Adipocyte (in vitro differentiated cells): Measurements from ENCODE around the gene PPP2R2C.

ENCODE experiments used
- DNase-seq: peaks from one replicate; pipeline ENCODE4 v3.0.0-alpha.2; 2015; ENCODE audit warnings: low read depth
- H3K27me3 ChIP-seq: replicated peaks from 2 replicates; pipeline ENCODE4 v1.7.0; 2013; ENCODE audit warnings: mild to moderate bottlenecking, low read length, moderate library complexity; ENCODE audit not compliant: control insufficient read depth, insufficient read depth
- H3K36me3 ChIP-seq: 2 replicates; pipeline ENCODE4 v1.7.0; 2013; ENCODE audit warnings: low read length, mild to moderate bottlenecking, moderate library complexity; ENCODE audit not compliant: control insufficient read depth, insufficient read depth, severe bottlenecking
- H3K4me1 ChIP-seq: 2 replicates; pipeline ENCODE4 v1.7.0; 2013; ENCODE audit warnings: mild to moderate bottlenecking, low read length, moderate library complexity; ENCODE audit not compliant: control insufficient read depth, insufficient read depth
- H3K4me3 ChIP-seq: 2 replicates; pipeline ENCODE4 v1.7.0; 2013; ENCODE audit warnings: mild to moderate bottlenecking, low read length, moderate library complexity
- H3K9ac ChIP-seq: 2 replicates; pipeline ENCODE4 v1.7.0; 2013; ENCODE audit warnings: mild to moderate bottlenecking, low read length, moderate library complexity
- H3K9me3 ChIP-seq: 2 replicates; pipeline ENCODE4 v1.7.0; 2013; ENCODE audit warnings: mild to moderate bottlenecking, low read length, moderate library complexity; ENCODE audit not compliant: control insufficient read depth

PPP2R2C gene

GRCh38 chr4:6493658-6494304 is 21.4 kb upstream of the PPP2R2C start:
- no peak overlapping the region for H3K9ac ChIP-seq
- DNase-seq, result peak; percentile 16
- H3K36me3 ChIP-seq, result no peaks in the 10 kb centered on the region
- peaks cover 6% of the 10 kb centered on the region for H3K9me3 ChIP-seq
- peaks cover 15% of the 10 kb centered on the region for H3K27me3 ChIP-seq
- H3K4me1 ChIP-seq, result no peaks in the 10 kb centered on the region
- no peak overlapping the region for H3K4me3 ChIP-seq

GRCh38 chr4:6492861-6493657 is 20.6 kb upstream of the PPP2R2C start:
- no peak overlapping the region for H3K9ac ChIP-seq
- peaks cover 13% of the 10 kb centered on the region for H3K27me3 ChIP-seq
- peaks cover 6% of the 10 kb centered on the region for H3K9me3 ChIP-seq
- no peak for DNase-seq
- no peaks in the 10 kb centered on the region for H3K4me1 ChIP-seq
- H3K4me3 ChIP-seq, result no peak overlapping the region
- H3K36me3 ChIP-seq, result no peaks in the 10 kb centered on the region

GRCh38 chr4:6492027-6492590 is 19.7 kb upstream of the PPP2R2C start:
- peaks cover 13% of the 10 kb centered on the region for H3K27me3 ChIP-seq
- H3K4me3 ChIP-seq, result no peak overlapping the region
- peaks cover 9% of the 10 kb centered on the region for H3K9me3 ChIP-seq
- no peaks in the 10 kb centered on the region for H3K36me3 ChIP-seq
- no peaks in the 10 kb centered on the region for H3K4me1 ChIP-seq
- no peak overlapping the region for H3K9ac ChIP-seq
- no peak for DNase-seq

- Histone ChIP-seq H3K4me3 (no peak overlapping the region), H3K36me3 (no peaks in the 10 kb centered on the region), H3K9me3 (peaks cover 16% of the 10 kb centered on the region), H3K27me3 (peaks cover 13% of the 10 kb centered on the region), H3K4me1 (no peaks in the 10 kb centered on the region), H3K9ac (no peak overlapping the region)
- DNase-seq, result no peak
These were observed 18.8 kb upstream of the PPP2R2C start for GRCh38 chr4:6491235-6491634.

GRCh38 chr4:6489927-6490326 is 17.5 kb upstream of the PPP2R2C start:
- no peak overlapping the region for H3K4me3 ChIP-seq
- no peaks in the 10 kb centered on the region for H3K4me1 ChIP-seq
- no peak for DNase-seq
- no peaks in the 10 kb centered on the region for H3K36me3 ChIP-seq
- no peak overlapping the region for H3K9ac ChIP-seq
- H3K9me3 ChIP-seq, result peaks cover 29% of the 10 kb centered on the region
- H3K27me3 ChIP-seq, result peaks cover 13% of the 10 kb centered on the region

GRCh38 chr4:6487466-6487865 is 15.1 kb upstream of the PPP2R2C start:
- no peaks in the 10 kb centered on the region for H3K36me3 ChIP-seq
- DNase-seq, result no peak
- H3K4me3 ChIP-seq, result no peak overlapping the region
- peaks cover 34% of the 10 kb centered on the region for H3K9me3 ChIP-seq
- H3K9ac ChIP-seq, result no peak overlapping the region
- H3K4me1 ChIP-seq, result no peaks in the 10 kb centered on the region
- H3K27me3 ChIP-seq, result no peaks in the 10 kb centered on the region

GRCh38 chr4:6480534-6481088 is 8.2 kb upstream of the PPP2R2C start:
- Histone ChIP-seq H3K36me3 (no peaks in the 10 kb centered on the region), H3K4me3 (no peak overlapping the region), H3K9me3 (peaks cover 12% of the 10 kb centered on the region), H3K27me3 (peaks cover 12% of the 10 kb centered on the region), H3K4me1 (no peaks in the 10 kb centered on the region), H3K9ac (no peak overlapping the region)
- no peak for DNase-seq

- H3K36me3 ChIP-seq, result no peaks in the 10 kb centered on the region
- no peak overlapping the region for H3K9ac ChIP-seq
- H3K27me3 ChIP-seq, result peaks cover 25% of the 10 kb centered on the region
- no peaks in the 10 kb centered on the region for H3K9me3 ChIP-seq
- no peak for DNase-seq
- H3K4me1 ChIP-seq, result no peaks in the 10 kb centered on the region
- no peak overlapping the region for H3K4me3 ChIP-seq
These were observed 6.3 kb upstream of the PPP2R2C start for GRCh38 chr4:6478546-6479220.

GRCh38 chr4:6476893-6477292 is 4.5 kb upstream of the PPP2R2C start:
- DNase-seq, result no peak

GRCh38 chr4:6475492-6476020 is 3.1 kb upstream of the PPP2R2C start:
- Histone ChIP-seq H3K27me3 (peaks cover 25% of the 10 kb centered on the region), H3K4me1 (peaks cover 2% of the 10 kb centered on the region), H3K9ac (no peak overlapping the region), H3K36me3 (no peaks in the 10 kb centered on the region), H3K9me3 (no peaks in the 10 kb centered on the region), H3K4me3 (no peak overlapping the region)
- DNase-seq, result no peak

More at GRCh38 chr4:6476893-6477292, 4.5 kb upstream of the PPP2R2C start:
- Histone ChIP-seq H3K36me3 (no peaks in the 10 kb centered on the region), H3K9me3 (no peaks in the 10 kb centered on the region), H3K4me3 (no peak overlapping the region), H3K9ac (no peak overlapping the region), H3K4me1 (no peaks in the 10 kb centered on the region), H3K27me3 (peaks cover 25% of the 10 kb centered on the region)
